Panc1 (cell line): Measurements from ENCODE around the gene KRT78. TPM values are rescaled to one million over a fixed set of nuclear protein-coding genes. Genes with fewer than 3 reads are reported as not detected.
A peak's percentile ranks its signal among the peaks of the same experiment; 100 is the strongest.

Experiments used
- ATAC-seq: fragments of 200-7000 bp; cut with Tn5 transposase; 2 replicates; pipeline ENCODE4 v1.9.1; 2020; ENCODE audit warnings: mild to moderate bottlenecking, moderate library complexity
- BruUV-seq: library from RNA; stranded (reverse); fragments of 400-500 nt; replicated peaks from 2 replicates; lab custom pipeline; 2021; lab: Mats Ljungman, UMichigan
- CTCF ChIA-PET: fragments of 300-600 bp; sonication (Branson Sonifier 250); formaldehyde crosslinking; loops from one replicate; lab custom pipeline; 2022; ENCODE audit warnings: antibody characterized with exemption; lab: Charles Lee
- POLR2A ChIA-PET: fragments of 300-600 bp; sonication (Branson Sonifier 250); formaldehyde crosslinking; loops from one replicate; lab custom pipeline; 2022; ENCODE audit warnings: antibody characterized with exemption; lab: Charles Lee
- DNase-seq: peaks from one replicate; pipeline ENCODE4 v3.0.0-alpha.2; 2010; ENCODE audit warnings: low read depth, low spot score
- H3K27ac ChIP-seq: 2 replicates; pipeline ENCODE4 v1.5.1; 2011; ENCODE audit warnings: mild to moderate bottlenecking, low read length, inconsistent platforms
- H3K27me3 ChIP-seq: fragments of 200-500 bp; sonication (Bioruptor generic); 2 replicates; pipeline ENCODE4 v1.6.0; 2014; ENCODE audit warnings: low read length, inconsistent platforms; ENCODE audit not compliant: control insufficient read depth, insufficient read depth
- H3K36me3 ChIP-seq: fragments of 200-500 bp; sonication (Bioruptor generic); 2 replicates; pipeline ENCODE4 v1.5.1; 2014; ENCODE audit warnings: inconsistent platforms, mild to moderate bottlenecking, low read length, moderate library complexity; ENCODE audit not compliant: control insufficient read depth, insufficient read depth
- H3K4me1 ChIP-seq: 2 replicates; pipeline ENCODE4 v1.5.1; 2011; ENCODE audit warnings: inconsistent platforms, mild to moderate bottlenecking, low read length, moderate library complexity; ENCODE audit not compliant: control insufficient read depth, insufficient read depth
- H3K4me3 ChIP-seq, 2 experiments: 2 replicates each; pipeline ENCODE4 v1.5.1; 2011 to 2012; ENCODE audit warnings: low read depth in 2 of 2, low read length in 2 of 2, mild to moderate bottlenecking in 2 of 2, inconsistent platforms in 1 of 2, moderate library complexity in 1 of 2
- H3K9me3 ChIP-seq: fragments of 200-500 bp; sonication (Bioruptor generic); 2 replicates; pipeline ENCODE4 v1.5.1; 2014; ENCODE audit warnings: low read depth, mild to moderate bottlenecking, inconsistent platforms, low read length, moderate library complexity; ENCODE audit not compliant: control insufficient read depth, insufficient read depth
- POLR2AphosphoS5 ChIP-seq: IDR thresholded peaks from 2 replicates; pipeline ENCODE4 v1.6.1; 2012; ENCODE audit warnings: mild to moderate bottlenecking, low read depth, low read length, moderate library complexity
- SIN3A ChIP-seq: IDR thresholded peaks from 2 replicates; pipeline ENCODE4 v1.6.1; 2012; ENCODE audit warnings: low read depth, mild to moderate bottlenecking, low read length, moderate library complexity, borderline replicate concordance; ENCODE audit not compliant: insufficient read depth
- TCF7L2 ChIP-seq: IDR thresholded peaks from 2 replicates; pipeline ENCODE4 v1.6.1; 2011; ENCODE audit warnings: mild to moderate bottlenecking, low read depth, low read length, inconsistent platforms
- in situ Hi-C: cut with HindIII; loops from 2 replicates; pipeline ENCODE4 v1.10.0; 2016; ENCODE audit warnings: low sequenced_read_pairs, low pct_unique_long_range_greater_than_20kb
- intact Hi-C: fragments of 100-400 bp; cut with micrococcal nuclease; formaldehyde crosslinking; loops from one replicate; pipeline ENCODE4 v1.10.0; 2022; ENCODE audit not compliant: unreplicated experiment
- total RNA-seq: library from RNA; stranded (reverse); gene quantifications from one replicate; pipeline ENCODE4 v1.2.1, GENCODE V29; 2021; ENCODE audit not compliant: unreplicated experiment
- TF ChIP-seq, protein P1 (sequence below): fragments of 450-650 bp; IDR thresholded peaks from 2 replicates; pipeline ENCODE4 v1.5.1; 2017; ENCODE audit warnings: mild to moderate bottlenecking
- TF ChIP-seq, protein P2 (sequence below), 2 experiments: IDR thresholded peaks; 2 replicates each; pipeline ENCODE4 v1.6.1; 2011 to 2012; ENCODE audit warnings: low read depth in 2 of 2, control low read depth in 1 of 2, low read length in 1 of 2, mild to moderate bottlenecking in 1 of 2, moderate library complexity in 1 of 2; ENCODE audit not compliant: insufficient read depth in 1 of 2

Gene KRT78
- total RNA-seq, 1 experiment from 2014 or later, result not detected

DNA sequence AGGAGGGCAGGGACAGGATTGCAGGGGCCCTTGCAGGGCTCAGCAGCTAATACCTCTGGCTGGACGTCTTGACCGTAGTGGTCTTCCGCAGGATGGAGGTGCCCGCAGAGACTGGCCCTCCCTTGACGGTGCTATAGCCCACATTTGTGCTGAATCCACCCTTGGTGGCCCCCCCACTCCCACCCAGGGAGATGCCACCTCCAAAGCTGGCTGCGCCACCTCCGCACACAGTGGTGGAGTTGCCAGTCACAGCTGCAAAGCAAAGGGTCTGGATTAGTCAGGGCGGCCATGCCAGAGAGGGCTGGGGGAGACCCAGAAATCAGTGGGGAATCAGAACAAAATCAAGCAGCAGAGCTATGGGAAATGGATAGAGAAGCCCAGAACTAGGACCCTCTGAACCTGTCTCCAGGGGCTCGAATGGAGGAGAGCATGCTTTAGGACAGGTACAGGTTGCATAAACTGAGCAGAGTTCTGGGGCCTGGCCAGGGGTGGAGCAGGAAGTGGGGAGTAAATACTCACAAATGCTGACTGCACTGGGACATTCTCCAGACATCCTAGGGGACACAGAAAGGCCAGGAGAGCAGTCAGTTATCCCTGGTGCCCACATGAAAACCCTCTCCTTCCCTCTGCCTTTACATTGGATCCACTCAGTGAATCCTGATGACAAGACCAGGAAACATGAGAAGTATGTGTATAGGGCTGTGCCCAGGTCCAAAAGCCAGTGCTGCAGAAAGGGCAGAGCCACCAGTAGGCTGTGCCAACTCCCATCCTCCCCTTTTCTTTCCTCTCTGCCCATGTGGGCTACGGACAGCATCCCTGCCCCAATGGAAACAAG, 26.8 kb downstream of the KRT78 start:
- no peak overlapping the region for H3K27ac ChIP-seq
- in situ Hi-C loops (no loop called here), intact Hi-C loops (no loop called here)
- H3K4me1 ChIP-seq, result peaks cover 7% of the 10 kb centered on the region
- POLR2A ChIA-PET, result no interaction called here
- CTCF ChIA-PET, result no interaction called here
- no peak for DNase-seq
- no peaks in the 10 kb centered on the region for H3K9me3 ChIP-seq
- no TSS peak for BruUV-seq
- H3K27me3 ChIP-seq, result no peaks in the 10 kb centered on the region
- no peaks in the 10 kb centered on the region for H3K36me3 ChIP-seq
- peak; percentile 52 for ATAC-seq
- H3K4me3 ChIP-seq, result no peak overlapping the region
- TF ChIP-seq, protein P1, sequence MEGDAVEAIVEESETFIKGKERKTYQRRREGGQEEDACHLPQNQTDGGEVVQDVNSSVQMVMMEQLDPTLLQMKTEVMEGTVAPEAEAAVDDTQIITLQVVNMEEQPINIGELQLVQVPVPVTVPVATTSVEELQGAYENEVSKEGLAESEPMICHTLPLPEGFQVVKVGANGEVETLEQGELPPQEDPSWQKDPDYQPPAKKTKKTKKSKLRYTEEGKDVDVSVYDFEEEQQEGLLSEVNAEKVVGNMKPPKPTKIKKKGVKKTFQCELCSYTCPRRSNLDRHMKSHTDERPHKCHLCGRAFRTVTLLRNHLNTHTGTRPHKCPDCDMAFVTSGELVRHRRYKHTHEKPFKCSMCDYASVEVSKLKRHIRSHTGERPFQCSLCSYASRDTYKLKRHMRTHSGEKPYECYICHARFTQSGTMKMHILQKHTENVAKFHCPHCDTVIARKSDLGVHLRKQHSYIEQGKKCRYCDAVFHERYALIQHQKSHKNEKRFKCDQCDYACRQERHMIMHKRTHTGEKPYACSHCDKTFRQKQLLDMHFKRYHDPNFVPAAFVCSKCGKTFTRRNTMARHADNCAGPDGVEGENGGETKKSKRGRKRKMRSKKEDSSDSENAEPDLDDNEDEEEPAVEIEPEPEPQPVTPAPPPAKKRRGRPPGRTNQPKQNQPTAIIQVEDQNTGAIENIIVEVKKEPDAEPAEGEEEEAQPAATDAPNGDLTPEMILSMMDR, result no peak
- TF ChIP-seq SIN3A, result no peak
- TF ChIP-seq TCF7L2, result no peak
- TF ChIP-seq POLR2AphosphoS5, result no peak

- in situ Hi-C loops (no loop called here), intact Hi-C loops (no loop called here)
- BruUV-seq, result no TSS peak
- CTCF ChIA-PET, result no interaction called here
- Histone ChIP-seq H3K9me3 (no peaks in the 10 kb centered on the region), H3K36me3 (no peaks in the 10 kb centered on the region), H3K27ac (no peak overlapping the region), H3K27me3 (no peaks in the 10 kb centered on the region), H3K4me3 (no peak overlapping the region), H3K4me1 (peaks cover 7% of the 10 kb centered on the region)
- POLR2A ChIA-PET, result no interaction called here
- DNase-seq, result no peak
- TF ChIP-seq SIN3A (no peak), TCF7L2 (no peak), POLR2AphosphoS5 (no peak)
- TF ChIP-seq, protein P1, result no peak
- TF ChIP-seq, protein P2, sequence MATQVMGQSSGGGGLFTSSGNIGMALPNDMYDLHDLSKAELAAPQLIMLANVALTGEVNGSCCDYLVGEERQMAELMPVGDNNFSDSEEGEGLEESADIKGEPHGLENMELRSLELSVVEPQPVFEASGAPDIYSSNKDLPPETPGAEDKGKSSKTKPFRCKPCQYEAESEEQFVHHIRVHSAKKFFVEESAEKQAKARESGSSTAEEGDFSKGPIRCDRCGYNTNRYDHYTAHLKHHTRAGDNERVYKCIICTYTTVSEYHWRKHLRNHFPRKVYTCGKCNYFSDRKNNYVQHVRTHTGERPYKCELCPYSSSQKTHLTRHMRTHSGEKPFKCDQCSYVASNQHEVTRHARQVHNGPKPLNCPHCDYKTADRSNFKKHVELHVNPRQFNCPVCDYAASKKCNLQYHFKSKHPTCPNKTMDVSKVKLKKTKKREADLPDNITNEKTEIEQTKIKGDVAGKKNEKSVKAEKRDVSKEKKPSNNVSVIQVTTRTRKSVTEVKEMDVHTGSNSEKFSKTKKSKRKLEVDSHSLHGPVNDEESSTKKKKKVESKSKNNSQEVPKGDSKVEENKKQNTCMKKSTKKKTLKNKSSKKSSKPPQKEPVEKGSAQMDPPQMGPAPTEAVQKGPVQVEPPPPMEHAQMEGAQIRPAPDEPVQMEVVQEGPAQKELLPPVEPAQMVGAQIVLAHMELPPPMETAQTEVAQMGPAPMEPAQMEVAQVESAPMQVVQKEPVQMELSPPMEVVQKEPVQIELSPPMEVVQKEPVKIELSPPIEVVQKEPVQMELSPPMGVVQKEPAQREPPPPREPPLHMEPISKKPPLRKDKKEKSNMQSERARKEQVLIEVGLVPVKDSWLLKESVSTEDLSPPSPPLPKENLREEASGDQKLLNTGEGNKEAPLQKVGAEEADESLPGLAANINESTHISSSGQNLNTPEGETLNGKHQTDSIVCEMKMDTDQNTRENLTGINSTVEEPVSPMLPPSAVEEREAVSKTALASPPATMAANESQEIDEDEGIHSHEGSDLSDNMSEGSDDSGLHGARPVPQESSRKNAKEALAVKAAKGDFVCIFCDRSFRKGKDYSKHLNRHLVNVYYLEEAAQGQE (IDR thresholded peaks at IDR 0.05; ENCODE audit: insufficient read depth in 1 of 2, low read depth in 2 of 2, low read length in 1 of 2), result no peak
- ATAC-seq, result no peak
Measured at GRCh38 chr12:52821071-52821730, 27.6 kb downstream of the KRT78 start.
